ENCODE results near the gene ADAM11. TPM values are rescaled to one million over a fixed set of nuclear protein-coding genes. Genes with fewer than 3 reads are reported as not detected.

The ADAM11 gene
- total and polyA plus RNA-seq, 7 donors, result under 0.01 to 3.3 (median 2.5) TPM; not detected in 1

DNA sequence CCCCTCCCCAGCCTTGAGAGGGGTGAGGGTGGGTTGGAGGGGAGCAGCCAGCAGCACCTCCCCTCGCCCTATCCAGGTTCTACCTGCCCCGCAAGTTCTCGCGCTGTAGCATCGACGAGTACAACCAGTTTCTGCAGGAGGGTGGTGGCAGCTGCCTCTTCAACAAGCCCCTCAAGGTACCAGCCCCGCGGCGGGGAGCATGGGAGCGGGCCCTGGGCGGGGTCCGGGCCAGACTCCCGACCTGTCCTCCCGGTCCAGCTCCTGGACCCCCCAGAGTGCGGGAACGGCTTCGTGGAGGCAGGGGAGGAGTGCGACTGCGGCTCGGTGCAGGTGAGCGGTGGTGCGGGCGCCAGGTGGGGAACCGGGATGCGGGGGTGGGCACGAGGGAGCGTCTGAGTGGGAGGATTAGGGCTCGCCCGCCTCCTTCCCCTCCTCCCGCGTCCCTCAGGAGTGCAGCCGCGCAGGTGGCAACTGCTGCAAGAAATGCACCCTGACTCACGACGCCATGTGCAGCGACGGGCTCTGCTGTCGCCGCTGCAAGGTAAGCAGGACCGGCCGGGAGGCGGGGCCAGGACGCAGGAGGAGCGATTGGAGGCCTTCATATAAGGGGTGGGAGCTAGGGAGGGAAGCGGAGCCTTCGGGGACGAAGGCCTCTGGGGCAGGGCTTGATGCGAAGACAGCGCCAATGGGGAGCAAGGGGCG, 16.5 kb downstream of the ADAM11 start:
- TF ChIP-seq, protein P1, sequence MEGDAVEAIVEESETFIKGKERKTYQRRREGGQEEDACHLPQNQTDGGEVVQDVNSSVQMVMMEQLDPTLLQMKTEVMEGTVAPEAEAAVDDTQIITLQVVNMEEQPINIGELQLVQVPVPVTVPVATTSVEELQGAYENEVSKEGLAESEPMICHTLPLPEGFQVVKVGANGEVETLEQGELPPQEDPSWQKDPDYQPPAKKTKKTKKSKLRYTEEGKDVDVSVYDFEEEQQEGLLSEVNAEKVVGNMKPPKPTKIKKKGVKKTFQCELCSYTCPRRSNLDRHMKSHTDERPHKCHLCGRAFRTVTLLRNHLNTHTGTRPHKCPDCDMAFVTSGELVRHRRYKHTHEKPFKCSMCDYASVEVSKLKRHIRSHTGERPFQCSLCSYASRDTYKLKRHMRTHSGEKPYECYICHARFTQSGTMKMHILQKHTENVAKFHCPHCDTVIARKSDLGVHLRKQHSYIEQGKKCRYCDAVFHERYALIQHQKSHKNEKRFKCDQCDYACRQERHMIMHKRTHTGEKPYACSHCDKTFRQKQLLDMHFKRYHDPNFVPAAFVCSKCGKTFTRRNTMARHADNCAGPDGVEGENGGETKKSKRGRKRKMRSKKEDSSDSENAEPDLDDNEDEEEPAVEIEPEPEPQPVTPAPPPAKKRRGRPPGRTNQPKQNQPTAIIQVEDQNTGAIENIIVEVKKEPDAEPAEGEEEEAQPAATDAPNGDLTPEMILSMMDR (IDR thresholded peaks at IDR 0.05), result peak in 1 of 4 experiments; percentile 28
- TF ChIP-seq POLR2A (IDR thresholded peaks at IDR 0.05) (no peak), POLR2AphosphoS5 (IDR thresholded peaks at IDR 0.05) (peak in 1 of 4 donors; percentile 61), EP300 (IDR thresholded peaks at IDR 0.05) (no peak)
- intact Hi-C loops (cut with DNase I), result loop anchor here (1.0 to 5.0 kb wide), 2 partner anchors 52 to 245 kb away; no protein-coding TSS in a partner anchor
- 1% methylated on average over 50 of the region's 50 CpGs for WGBS, 2 donors
- peaks cover 5 to 10% (median 9%) of the 10 kb centered on the region in 3 donors for H3K27me3 ChIP-seq
- H3K36me3 ChIP-seq, result no peaks in the 10 kb centered on the region
- H3K4me1 ChIP-seq, result peaks cover 0 to 53% (median 35%) of the 10 kb centered on the region in 4 donors
- peak overlapping the region; percentile 43 to 90 (median 80) for H3K27ac ChIP-seq
- H3K4me3 ChIP-seq, result peak overlapping the region; percentile 35 to 70 (median 56)
- no peaks in the 10 kb centered on the region for H3K9me3 ChIP-seq
- peak; percentile 99 for DNase-seq

DNA sequence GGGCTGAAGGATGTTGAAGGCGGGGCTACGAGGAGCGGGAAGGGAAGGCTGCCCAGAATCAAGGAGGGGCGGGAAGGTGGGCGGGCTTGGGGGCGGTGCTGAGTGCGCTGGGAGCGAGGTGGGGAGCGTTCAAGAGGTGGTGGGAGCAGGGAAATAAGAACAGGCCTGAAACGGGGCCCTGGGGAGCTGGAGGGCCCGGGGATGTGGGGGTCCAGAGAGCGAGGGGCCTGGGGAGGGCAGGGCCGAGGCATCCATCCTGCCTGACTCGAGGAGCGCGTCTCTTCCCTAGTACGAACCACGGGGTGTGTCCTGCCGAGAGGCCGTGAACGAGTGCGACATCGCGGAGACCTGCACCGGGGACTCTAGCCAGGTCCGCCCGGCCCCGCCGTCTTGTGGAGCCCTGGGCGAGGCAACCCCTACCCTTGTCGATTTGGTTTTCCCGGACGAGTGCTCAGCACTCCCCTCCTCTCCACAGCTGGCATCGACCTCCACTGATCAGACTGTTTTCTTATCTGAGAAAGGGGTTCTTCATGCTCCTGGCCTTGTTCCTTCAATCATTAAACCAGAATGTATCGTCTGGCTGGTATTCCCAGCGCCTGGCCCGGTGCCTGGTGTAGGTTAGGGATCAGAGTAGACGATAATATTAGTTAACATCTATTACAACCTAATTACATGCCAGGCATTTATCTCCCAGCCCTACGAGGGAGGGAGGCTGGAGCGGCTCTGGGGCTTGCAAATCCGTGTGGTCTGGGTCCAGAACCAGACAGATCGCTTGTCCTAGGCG, 17.2 kb downstream of the ADAM11 start:
- H3K4me3 ChIP-seq, result peak overlapping the region; percentile 37 to 70 (median 56)
- intact Hi-C loops (cut with DNase I), result loop anchor here (1.0 to 5.0 kb wide), 2 partner anchors 51 to 244 kb away; no protein-coding TSS in a partner anchor
- H3K36me3 ChIP-seq, result no peaks in the 10 kb centered on the region
- H3K4me1 ChIP-seq, result peaks cover 0 to 61% (median 40%) of the 10 kb centered on the region in 4 donors
- H3K27me3 ChIP-seq, result peaks cover 5 to 10% (median 9%) of the 10 kb centered on the region in 3 donors
- H3K27ac ChIP-seq, result peak overlapping the region; percentile 59 to 90 (median 86)
- no peak for DNase-seq
- no peaks in the 10 kb centered on the region for H3K9me3 ChIP-seq
- peak; percentile 9 to 56 for TF ChIP-seq POLR2A (IDR thresholded peaks at IDR 0.05)
- no peak for TF ChIP-seq EP300 (IDR thresholded peaks at IDR 0.05)
- TF ChIP-seq POLR2AphosphoS5 (IDR thresholded peaks at IDR 0.05), result peak; percentile 36 to 69 (median 62)
- TF ChIP-seq, protein P1 (IDR thresholded peaks at IDR 0.05), result no peak
- WGBS, 2 donors, result 4 to 11% methylated on average over 43 of the region's 43 CpGs

DNA sequence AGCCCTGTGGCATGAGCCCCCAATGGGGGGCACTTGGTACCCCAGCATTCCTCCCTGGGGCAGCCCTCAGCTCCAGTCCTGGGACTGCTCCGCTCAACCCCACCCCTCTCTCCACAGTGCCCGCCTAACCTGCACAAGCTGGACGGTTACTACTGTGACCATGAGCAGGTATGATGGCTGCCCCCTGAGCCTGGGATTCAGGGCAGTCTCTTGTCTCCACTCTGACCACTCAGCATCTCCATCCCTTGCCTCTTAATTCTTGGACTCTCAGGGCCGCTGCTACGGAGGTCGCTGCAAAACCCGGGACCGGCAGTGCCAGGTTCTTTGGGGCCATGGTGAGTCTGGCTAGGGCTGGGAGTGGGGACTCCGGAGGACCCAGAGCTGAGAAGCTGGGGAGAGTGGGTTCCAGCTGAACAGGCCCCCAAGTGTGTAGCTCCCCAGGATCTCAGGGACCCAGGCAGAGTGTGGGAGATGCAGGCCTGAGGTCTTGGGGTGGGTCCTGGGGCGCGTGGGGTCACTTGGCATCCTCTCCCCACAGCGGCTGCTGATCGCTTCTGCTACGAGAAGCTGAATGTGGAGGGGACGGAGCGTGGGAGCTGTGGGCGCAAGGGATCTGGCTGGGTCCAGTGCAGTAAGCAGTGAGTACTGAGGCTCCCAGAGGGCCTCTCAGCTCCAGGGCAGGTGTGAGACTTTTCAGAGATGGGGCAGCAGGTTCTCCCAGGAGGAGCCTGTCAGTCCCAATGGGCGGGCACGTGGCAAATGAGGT, 18.0 kb downstream of the ADAM11 start:
- Histone ChIP-seq H3K9me3 (no peaks in the 10 kb centered on the region), H3K27me3 (peaks cover 5 to 10% (median 9%) of the 10 kb centered on the region in 3 donors), H3K27ac (peak overlapping the region in 3 of 4 donors; percentile 83 to 90 (median 88)), H3K4me1 (peaks cover 0 to 68% (median 47%) of the 10 kb centered on the region in 4 donors), H3K36me3 (no peaks in the 10 kb centered on the region), H3K4me3 (peak overlapping the region in 3 of 4 donors; percentile 54 to 70 (median 58))
- intact Hi-C loops (cut with DNase I), result loop anchor here (5.0 kb wide), 1 partner anchor 50 kb away; no protein-coding TSS in a partner anchor
- 73 to 89% methylated on average over 19 of the region's 19 CpGs for WGBS, 2 donors
- no peak for TF ChIP-seq EP300 (IDR thresholded peaks at IDR 0.05)
- TF ChIP-seq, protein P1 (IDR thresholded peaks at IDR 0.05), result no peak
- TF ChIP-seq POLR2A (IDR thresholded peaks at IDR 0.05), result no peak
- TF ChIP-seq POLR2AphosphoS5 (IDR thresholded peaks at IDR 0.05), result no peak
- no peak for DNase-seq
